SKM-1 (cell line): ENCODE results near the gene ANKRD9.

Experiments used
- DNase-seq: peaks from one replicate; lab custom pipeline; 2025; ENCODE audit not compliant: unreplicated experiment; lab: John Stamatoyannopoulos, UW

The ANKRD9 gene

GRCh38 chr14:102479107-102479506 lies 30.5 kb downstream of the ANKRD9 start:
- no peak for DNase-seq

GRCh38 chr14:102474934-102475333 lies 34.6 kb downstream of the ANKRD9 start:
- no peak for DNase-seq

GRCh38 chr14:102473559-102473958 lies 36.0 kb downstream of the ANKRD9 start:
- no peak for DNase-seq

DNA sequence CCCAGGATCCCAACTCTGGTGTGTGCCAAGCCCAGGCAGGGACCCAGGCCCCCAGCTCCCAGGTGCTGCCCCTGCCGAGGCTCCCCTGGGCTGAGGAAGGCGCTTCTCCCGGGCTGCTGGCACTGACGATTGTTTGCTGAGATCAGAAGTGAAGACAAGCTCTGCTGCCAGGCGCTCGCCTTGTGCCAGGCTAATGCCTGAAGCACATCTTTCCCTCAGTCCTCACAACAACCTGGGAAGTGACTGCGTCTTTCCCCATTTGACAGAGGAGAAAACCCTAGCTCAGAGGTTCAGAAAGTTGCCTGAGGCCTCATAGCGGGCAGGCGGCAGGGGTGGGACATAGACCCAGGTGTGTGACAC lies 36.8 kb downstream of the ANKRD9 start:
- no peak for DNase-seq

GRCh38 chr14:102471921-102472790 lies 37.4 kb downstream of the ANKRD9 start:
- no peak for DNase-seq

DNA sequence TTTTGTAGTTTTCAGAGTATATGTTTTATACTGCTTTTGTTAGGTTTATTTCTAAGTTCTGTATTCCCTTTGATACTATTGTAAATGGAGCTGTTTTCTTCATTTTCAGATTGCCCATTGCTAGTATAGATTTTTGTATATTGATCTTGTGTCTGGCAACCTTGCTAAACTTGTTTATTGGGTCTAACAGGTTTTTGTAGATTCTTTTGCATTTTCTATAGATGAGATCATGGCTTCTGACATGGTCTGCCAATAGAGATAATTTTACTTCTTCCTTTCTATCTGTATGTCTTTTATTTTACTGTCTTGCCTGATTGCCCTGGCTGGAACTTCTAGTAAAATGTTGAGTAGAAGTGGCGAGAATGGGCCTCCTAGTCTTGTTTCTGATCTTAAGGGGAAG lies 40.3 kb downstream of the ANKRD9 start:
- no peak for DNase-seq

GRCh38 chr14:102464846-102465341 lies 44.7 kb downstream of the ANKRD9 start:
- DNase-seq = no peak

DNA sequence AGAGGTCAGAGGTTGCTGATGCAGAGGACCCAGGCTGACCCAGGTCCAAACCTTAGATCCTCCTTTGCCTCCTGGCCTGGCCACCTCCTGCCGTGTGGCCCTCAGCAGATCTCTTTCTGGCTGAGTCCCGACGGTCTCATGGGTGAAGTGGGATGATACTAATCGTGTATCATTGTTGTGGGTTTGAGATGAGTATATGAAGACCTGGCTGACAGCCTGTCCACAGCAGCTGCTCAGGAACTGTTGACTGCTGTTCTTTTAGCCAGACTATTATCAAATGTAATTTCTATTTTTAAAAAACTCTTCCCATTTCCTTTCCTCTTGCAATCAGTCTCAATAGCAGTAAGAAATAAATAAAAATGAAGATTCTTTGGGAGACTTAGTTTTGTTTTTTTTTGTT lies 45.6 kb downstream of the ANKRD9 start:
- no peak for DNase-seq

DNA sequence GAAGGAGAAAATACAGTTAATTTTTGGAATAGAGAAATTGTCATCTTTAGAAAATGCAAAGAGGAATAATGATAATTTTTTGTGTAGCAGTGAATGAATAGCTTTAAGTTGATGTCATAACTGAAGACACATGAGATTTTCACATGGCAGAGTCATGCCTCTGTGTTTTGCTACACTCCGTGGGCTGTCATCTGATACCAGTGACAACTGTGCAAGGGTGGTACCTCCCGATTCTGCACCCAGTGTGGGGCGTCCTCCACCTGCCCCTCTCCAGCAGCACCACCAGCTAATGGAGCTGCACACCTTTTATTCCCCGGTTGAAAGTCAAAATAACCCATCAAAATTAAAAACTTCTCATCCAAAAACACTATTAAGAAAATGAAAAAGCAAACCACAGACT lies 47.2 kb downstream of the ANKRD9 start:
- DNase-seq = no peak

DNA sequence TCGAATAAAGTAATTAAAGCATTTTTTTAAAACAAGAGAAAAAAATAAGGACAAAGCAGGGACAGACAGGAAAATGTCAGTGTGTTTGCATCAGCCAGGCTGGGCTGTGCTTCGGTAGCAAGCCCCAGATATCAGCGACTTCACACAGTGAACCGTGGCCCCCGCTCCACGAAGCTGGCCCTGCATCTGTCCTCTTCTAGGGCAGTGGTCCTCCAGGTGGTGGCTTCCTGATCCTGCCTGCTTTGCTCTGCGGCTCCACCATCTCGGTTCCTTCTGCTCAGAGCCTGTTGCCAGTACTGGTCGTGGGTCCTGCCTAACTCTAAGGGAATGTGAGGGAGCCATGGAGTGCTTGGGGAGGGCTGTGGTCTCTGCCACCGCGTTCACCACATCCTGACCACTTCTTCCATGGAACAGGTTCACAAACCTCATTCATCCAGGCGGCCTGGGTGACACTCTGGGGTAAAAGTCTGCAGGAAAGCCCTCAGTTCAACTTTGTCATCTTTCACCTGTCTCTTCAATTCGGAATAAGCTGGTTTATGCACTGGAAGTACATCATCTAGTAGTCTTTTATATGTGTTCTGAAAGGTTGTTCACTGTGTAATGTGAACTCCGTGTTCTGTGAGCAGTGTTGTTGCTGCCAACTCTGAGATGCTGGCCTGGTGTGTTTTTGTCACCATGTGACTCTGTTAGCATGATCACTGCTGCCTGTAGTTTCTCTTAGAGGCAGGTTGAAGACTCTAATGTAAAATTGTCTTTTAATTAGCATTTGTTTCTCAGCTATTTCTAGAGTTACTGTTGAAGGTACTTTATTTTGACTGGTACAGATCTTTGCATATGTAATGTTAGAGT lies 47.9 kb downstream of the ANKRD9 start:
- no peak for DNase-seq

GRCh38 chr14:102457509-102457908 lies 52.1 kb downstream of the ANKRD9 start:
- DNase-seq = no peak

DNA sequence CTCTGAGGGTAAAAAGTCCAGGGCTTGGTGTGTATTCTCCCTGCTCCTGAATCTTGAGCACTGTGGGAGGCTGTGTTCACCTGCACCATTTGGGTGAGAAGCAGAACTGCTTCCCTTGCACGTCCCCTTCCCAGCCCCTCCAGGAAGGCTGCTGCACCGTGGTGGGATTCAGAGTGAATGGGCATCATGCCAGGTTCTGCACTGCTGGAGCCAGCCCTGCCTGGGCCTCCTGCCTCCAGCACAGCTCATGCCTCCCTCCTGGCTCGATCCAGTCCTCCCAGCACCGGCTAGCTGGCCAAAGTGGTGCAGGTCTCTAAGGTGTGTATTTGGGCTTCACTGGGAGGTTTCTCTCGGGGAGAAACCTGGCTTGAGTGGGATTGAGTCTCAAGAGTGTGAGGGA lies 54.9 kb downstream of the ANKRD9 start:
- no peak for DNase-seq

- no peak for DNase-seq
Measured at GRCh38 chr14:102452302-102452701, 57.3 kb downstream of the ANKRD9 start.
